Stomach (tissue), 9 donors: ENCODE measurements around the gene NEK7. TPM values are rescaled to one million over a fixed set of nuclear protein-coding genes. Genes with fewer than 3 reads are reported as not detected.
A peak's percentile ranks its signal among the peaks of the same experiment; 100 is the strongest.
"Not testable (repeated sequence)": the region's sequence is repeated elsewhere in the genome, so short reads cannot be mapped to it uniquely, and the experiment has no call there.

Source experiments
- DNase-seq, 2 donors: peaks; one replicate each; pipeline versions ENCODE4 v3.0.0 to v3.0.0-alpha.2; 2013 to 2019
- H3K27ac ChIP-seq, 5 donors: fragments of 200-600 bp in 4 of 5; sonication (generic) in 4 of 5; one replicate each; pipeline ENCODE4 v1.5.1; 2013 to 2019; ENCODE audit warnings: mild to moderate bottlenecking in 1 of 5, moderate library complexity in 1 of 5
- H3K27me3 ChIP-seq, 3 donors: fragments of 200-600 bp; sonication (generic); one replicate each; pipeline ENCODE4 v1.5.1; 2017 to 2019; ENCODE audit warnings: mixed run types in 1 of 3
- H3K36me3 ChIP-seq, 4 donors: fragments of 200-600 bp; sonication (generic); 1 replicate in 3 of 4; 2 replicates in 1 of 4; pipeline ENCODE4 v1.5.1; 2016 to 2019
- H3K4me1 ChIP-seq, 4 donors: fragments of 200-600 bp; sonication (generic); one replicate each; pipeline ENCODE4 v1.5.1; 2016 to 2019
- H3K4me3 ChIP-seq, 4 donors: fragments of 200-600 bp; sonication (generic) in 3 of 4; one replicate each; pipeline ENCODE4 v1.5.1; 2016 to 2019; ENCODE audit warnings: mild to moderate bottlenecking in 1 of 4
- H3K9me3 ChIP-seq, 4 donors: fragments of 200-600 bp; sonication (generic); one replicate each; pipeline ENCODE4 v1.5.1; 2016 to 2019
- EP300 ChIP-seq: sonication (generic); formaldehyde crosslinking; IDR thresholded peaks from one replicate; pipeline ENCODE4 v1.6.1; 2017; ENCODE audit warnings: antibody characterized with exemption
- POLR2A ChIP-seq, 4 donors: fragments of 450-650 bp; IDR thresholded peaks; one replicate each; pipeline ENCODE4 v1.6.1; 2016; ENCODE audit warnings: antibody characterized with exemption in 4 of 4, control low read depth in 2 of 4, mild to moderate bottlenecking in 1 of 4, moderate library complexity in 1 of 4
- POLR2AphosphoS5 ChIP-seq, 3 donors: sonication (generic); formaldehyde crosslinking; IDR thresholded peaks; one replicate each; pipeline ENCODE4 v1.6.1; 2016; ENCODE audit warnings: antibody characterized with exemption in 3 of 3
- WGBS, 5 donors: extraction: QIAGEN DNeasy Blood & Tissue Kit in 3 of 5; methylation state at CpG; one replicate each; pipeline versions ENCODE4 v1.1.5 to v1.1.7; 2013 to 2018; 5-methylcytosine and 5-hydroxymethylcytosine counted together
- intact Hi-C: fragments of 100-400 bp; cut with DNase I; formaldehyde crosslinking; loops from one replicate; pipeline ENCODE4 v1.15.1; 2023; ENCODE audit warnings: low total_unique reads
- polyA plus RNA-seq, 3 donors: library from polyadenylated mRNA; stranded (reverse); fragments of 200-250 nt; gene quantifications; one replicate each; pipeline ENCODE4 v1.2.3, GENCODE V29; 2013
- total RNA-seq, 5 donors: library from RNA; depleted of rRNA; stranded (reverse); fragments of >200 nt; gene quantifications; one replicate each; pipeline versions ENCODE4 v1.1.0 to v1.2.3, GENCODE V29; 2014 to 2016
- TF ChIP-seq, protein P1 (sequence below), 7 experiments: fragments of 450-650 bp in 4 of 7; fragments of 200-600 bp in 3 of 7; sonication (generic) in 3 of 7; IDR thresholded peaks; one replicate each; pipeline ENCODE4 v1.5.1; 2016 to 2019; ENCODE audit warnings: antibody characterized with exemption in 7 of 7, control low read depth in 2 of 7, mild to moderate bottlenecking in 1 of 7
- donor health status: healthy with polysubstance abuse.
- donor health status: Bipolar disorder and iron deficiency.
- donor health status: healthy.

The NEK7 gene
- total and polyA plus RNA-seq, 8 donors, result 13.2 to 116 (median 35.4) TPM

DNA sequence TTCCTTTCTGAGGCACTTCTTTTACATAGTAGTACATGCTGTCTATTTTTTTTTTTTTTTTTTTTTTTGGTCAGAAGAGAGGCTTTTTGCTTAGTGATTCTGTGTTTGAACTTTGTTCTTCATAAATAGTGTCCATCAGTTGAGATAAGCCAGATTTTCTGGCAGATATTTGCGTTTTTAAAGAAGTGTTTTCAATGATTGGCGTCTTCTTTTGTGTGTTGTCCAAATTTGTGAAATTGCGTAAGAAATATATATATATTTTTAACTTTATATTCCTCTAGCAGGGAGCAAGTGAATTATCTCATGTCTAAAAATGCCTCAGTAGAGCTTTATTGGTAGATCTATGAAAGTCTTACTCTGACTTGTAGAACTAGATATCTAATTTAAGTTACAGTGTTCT lies 28.3 kb downstream of the NEK7 start:
- no peaks in the 10 kb centered on the region for H3K36me3 ChIP-seq
- H3K4me3 ChIP-seq, result no peak overlapping the region
- no peak overlapping the region for H3K27ac ChIP-seq
- DNase-seq, result peak in 1 of 2 donors; percentile 52
- no peaks in the 10 kb centered on the region for H3K9me3 ChIP-seq
- 67 to 77% (median 74%) methylated on average over 3 of the region's 3 CpGs for WGBS, 5 donors
- H3K27me3 ChIP-seq, result no peaks in the 10 kb centered on the region
- TF ChIP-seq POLR2A (IDR thresholded peaks at IDR 0.05) (no peak), EP300 (no peak), POLR2AphosphoS5 (IDR thresholded peaks at IDR 0.05) (no peak)
- TF ChIP-seq, protein P1, sequence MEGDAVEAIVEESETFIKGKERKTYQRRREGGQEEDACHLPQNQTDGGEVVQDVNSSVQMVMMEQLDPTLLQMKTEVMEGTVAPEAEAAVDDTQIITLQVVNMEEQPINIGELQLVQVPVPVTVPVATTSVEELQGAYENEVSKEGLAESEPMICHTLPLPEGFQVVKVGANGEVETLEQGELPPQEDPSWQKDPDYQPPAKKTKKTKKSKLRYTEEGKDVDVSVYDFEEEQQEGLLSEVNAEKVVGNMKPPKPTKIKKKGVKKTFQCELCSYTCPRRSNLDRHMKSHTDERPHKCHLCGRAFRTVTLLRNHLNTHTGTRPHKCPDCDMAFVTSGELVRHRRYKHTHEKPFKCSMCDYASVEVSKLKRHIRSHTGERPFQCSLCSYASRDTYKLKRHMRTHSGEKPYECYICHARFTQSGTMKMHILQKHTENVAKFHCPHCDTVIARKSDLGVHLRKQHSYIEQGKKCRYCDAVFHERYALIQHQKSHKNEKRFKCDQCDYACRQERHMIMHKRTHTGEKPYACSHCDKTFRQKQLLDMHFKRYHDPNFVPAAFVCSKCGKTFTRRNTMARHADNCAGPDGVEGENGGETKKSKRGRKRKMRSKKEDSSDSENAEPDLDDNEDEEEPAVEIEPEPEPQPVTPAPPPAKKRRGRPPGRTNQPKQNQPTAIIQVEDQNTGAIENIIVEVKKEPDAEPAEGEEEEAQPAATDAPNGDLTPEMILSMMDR (IDR thresholded peaks at IDR 0.05), result no peak
- H3K4me1 ChIP-seq, result peaks cover 5 to 69% (median 36%) of the 10 kb centered on the region in 4 donors
- intact Hi-C loops, result no loop called here

DNA sequence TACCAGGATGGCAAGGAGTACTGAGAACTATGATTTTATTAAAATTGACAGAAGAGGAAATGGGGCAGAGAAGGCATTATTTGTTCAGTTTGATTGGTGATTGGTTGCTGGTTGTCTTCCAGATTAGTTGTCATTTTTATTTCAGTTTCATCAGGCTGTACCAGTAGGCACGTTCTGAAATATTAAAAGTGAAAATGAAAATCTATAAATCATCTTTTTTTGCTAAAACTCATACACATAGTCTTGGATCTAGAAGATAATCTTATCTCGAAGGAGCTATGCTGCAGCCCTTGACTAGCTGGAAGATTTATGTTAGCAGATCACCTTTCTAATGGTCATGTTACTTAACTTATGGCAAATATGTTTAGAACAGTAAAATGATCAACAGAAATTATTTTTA lies 29.0 kb downstream of the NEK7 start:
- no peak overlapping the region for H3K27ac ChIP-seq
- H3K4me1 ChIP-seq, result peaks cover 5 to 63% (median 37%) of the 10 kb centered on the region in 4 donors
- no peaks in the 10 kb centered on the region for H3K27me3 ChIP-seq
- no peak for TF ChIP-seq POLR2A (IDR thresholded peaks at IDR 0.05)
- DNase-seq, result no peak
- H3K36me3 ChIP-seq, result no peaks in the 10 kb centered on the region
- no peaks in the 10 kb centered on the region for H3K9me3 ChIP-seq
- H3K4me3 ChIP-seq, result no peak overlapping the region
- 27 to 46% (median 33%) methylated on average over 2 of the region's 2 CpGs for WGBS, 5 donors
- intact Hi-C loops, result no loop called here

DNA sequence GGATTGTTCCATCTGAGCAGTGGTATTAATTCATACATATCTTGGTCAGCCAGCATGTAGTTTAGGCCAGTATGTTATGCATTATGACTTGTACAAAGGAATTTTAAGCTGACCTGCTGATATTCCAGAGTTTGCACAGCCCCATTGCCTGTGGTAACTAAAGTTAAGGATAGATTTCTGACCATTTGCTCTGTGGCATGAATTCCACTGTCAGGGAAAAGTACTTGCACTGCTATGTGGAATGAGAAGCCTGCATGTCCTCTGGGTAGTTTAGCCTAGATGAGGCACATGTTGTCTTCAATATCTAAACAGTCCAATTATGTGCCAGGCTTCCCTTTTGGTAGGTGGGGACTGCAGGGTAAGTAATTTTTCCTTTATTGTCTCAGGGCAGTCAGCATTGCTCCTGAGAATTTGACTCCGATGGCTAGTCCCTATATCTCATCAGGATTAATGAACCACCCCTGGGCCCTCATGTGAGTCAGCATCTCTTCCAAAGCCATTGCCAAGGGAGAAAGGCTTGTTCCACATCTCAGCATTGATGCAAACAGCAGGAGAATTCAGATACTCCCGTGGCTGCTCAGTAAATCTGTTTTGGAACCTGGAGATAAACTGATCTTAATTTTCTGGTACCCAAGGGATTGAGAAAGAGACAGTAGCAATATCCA lies 30.2 kb downstream of the NEK7 start:
- 84 to 94% (median 90%) methylated on average over 2 of the region's 2 CpGs for WGBS, 5 donors
- H3K27ac ChIP-seq, result no peak overlapping the region

DNA sequence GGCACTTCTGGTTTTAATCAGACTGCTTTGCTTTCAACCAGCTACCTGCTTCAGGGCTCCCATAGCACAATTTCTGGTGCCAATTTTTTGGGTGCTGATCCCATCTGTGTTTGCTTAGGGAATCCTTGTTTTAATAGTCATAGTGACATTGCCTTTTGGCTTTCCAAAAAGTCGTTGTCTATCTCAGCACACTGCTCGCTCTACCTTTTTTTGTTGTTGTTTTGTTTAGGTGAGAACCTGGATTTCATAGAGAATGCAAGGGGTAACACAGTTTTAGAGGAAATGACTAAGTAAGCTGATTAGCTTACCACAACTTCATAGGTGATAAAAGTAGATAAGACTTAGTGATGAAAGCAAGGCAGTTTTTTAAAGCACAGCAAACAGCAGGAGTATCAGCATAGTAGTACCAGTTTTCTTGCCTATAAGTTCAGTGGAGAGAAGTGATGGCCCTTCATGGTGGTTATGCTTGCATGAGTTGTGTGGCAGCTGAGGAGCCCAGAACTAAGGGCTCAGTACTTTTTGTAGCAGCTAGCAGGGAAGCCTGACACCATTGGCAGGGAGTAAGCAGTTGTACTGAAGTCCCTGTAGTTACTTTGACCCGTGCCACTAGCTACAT lies 31.3 kb downstream of the NEK7 start:
- intact Hi-C loops, result no loop called here
- Histone ChIP-seq H3K27me3 (no peaks in the 10 kb centered on the region), H3K4me3 (no peak overlapping the region), H3K4me1 (peaks cover 5 to 63% (median 37%) of the 10 kb centered on the region in 4 donors), H3K9me3 (no peaks in the 10 kb centered on the region), H3K36me3 (no peaks in the 10 kb centered on the region), H3K27ac (peak overlapping the region in 1 of 5 donors; percentile 41)
- no peak for DNase-seq
- WGBS, 5 donors, result 61 to 74% (median 62%) methylated on average over 3 of the region's 3 CpGs
- TF ChIP-seq, protein P1 (IDR thresholded peaks at IDR 0.05), result no peak
- TF ChIP-seq POLR2AphosphoS5 (IDR thresholded peaks at IDR 0.05) (no peak), EP300 (no peak), POLR2A (IDR thresholded peaks at IDR 0.05) (no peak)

More for the DNA sequence above, 30.2 kb downstream of the NEK7 start:
- Histone ChIP-seq H3K27me3 (no peaks in the 10 kb centered on the region), H3K4me3 (no peak overlapping the region), H3K36me3 (no peaks in the 10 kb centered on the region), H3K9me3 (no peaks in the 10 kb centered on the region), H3K4me1 (peaks cover 5 to 63% (median 37%) of the 10 kb centered on the region in 4 donors)
- intact Hi-C loops, result no loop called here
- TF ChIP-seq POLR2A (IDR thresholded peaks at IDR 0.05) (no peak), POLR2AphosphoS5 (IDR thresholded peaks at IDR 0.05) (no peak), EP300 (no peak)
- TF ChIP-seq, protein P1 (IDR thresholded peaks at IDR 0.05), result no peak
- DNase-seq, result no peak

DNA sequence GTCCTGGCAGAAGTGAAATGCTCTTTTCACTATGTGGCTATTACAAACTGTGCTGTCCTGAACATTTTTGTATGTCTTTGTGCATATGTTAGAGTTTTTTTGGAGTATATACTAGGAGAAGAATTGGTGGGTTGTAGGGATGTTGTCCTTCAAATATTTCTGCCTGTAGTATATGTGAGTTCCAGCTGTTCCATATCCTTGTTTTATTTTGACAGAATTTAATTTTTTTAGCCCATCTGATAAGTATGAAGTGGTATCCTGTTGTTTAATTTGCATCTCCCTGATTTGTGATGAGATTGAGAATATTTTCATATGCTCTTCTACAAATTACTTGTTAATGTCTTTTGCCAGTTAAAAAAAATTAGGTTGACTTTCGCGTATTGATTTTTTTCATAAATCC lies 34.3 kb downstream of the NEK7 start:
- H3K27ac ChIP-seq, result no peak overlapping the region
- TF ChIP-seq, protein P1 (IDR thresholded peaks at IDR 0.05), result no peak
- TF ChIP-seq POLR2AphosphoS5 (IDR thresholded peaks at IDR 0.05) (no peak), POLR2A (IDR thresholded peaks at IDR 0.05) (no peak)
- H3K27me3 ChIP-seq, result no peaks in the 10 kb centered on the region
- H3K36me3 ChIP-seq, result no peaks in the 10 kb centered on the region
- intact Hi-C loops, result no loop called here
- no peaks in the 10 kb centered on the region for H3K9me3 ChIP-seq
- no peak for DNase-seq
- H3K4me1 ChIP-seq, result peaks cover 8 to 46% (median 29%) of the 10 kb centered on the region in 4 donors
- H3K4me3 ChIP-seq, result no peak overlapping the region
- WGBS, 5 donors, result 91 to 96% (median 94%) methylated on average over 2 of the region's 2 CpGs

DNA sequence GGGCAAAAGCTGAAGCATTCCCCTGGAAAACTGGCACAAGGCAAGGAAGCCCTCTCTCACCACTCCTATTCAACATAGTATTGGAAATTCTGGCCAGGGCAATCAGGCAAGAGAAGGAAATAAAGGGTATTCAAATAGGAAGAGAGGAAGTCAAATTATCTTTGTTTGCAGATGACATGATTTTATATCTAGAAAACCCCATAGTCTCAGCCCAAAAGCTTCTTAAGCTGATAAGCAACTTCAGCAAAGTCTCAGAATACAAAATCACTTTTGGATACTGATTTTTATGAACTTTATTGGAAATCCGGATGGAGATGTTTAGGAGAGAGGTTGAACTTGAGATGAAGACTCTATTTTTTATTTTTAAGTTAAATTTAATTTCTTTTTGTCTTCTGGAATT lies 37.1 kb downstream of the NEK7 start:
- H3K27me3 ChIP-seq, H3K27ac ChIP-seq, H3K9me3 ChIP-seq, intact Hi-C loops, H3K4me3 ChIP-seq, H3K36me3 ChIP-seq, DNase-seq: not testable (repeated sequence)
- peaks cover 5 to 32% (median 19%) of the 10 kb centered on the region in 4 donors for H3K4me1 ChIP-seq
- WGBS, 5 donors, result 88 to 100% (median 96%) methylated on average over 1 of the region's 1 CpG
